GM19043 (cell line): ENCODE data around the gene ARHGAP10.

Experiments
- ATAC-seq: cut with Tn5 transposase; IDR thresholded peaks from one replicate; pipeline ENCODE4 v1.9.1; 2021; ENCODE audit warnings: low read depth; ENCODE audit not compliant: unreplicated experiment

ARHGAP10 gene

DNA sequence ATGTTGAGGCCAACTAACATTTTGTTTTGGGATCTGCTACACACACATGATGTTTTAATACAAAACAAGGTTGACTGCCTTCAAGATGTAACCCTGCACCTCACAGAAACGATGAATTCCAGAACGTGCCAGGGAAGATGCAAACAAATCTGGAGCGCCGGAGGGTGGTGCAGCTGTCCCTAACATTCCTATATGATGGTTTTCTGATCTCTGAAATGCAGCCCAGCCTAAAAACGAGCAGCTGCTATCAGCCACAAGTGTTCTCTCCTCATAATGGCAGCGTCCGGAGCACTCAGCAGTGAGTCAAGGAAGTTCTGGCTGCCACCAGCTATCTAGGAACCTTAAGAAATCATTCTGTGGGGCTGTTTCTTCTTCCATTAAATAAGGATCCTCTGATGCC is 376.9 kb downstream of the ARHGAP10 start:
- no peak for ATAC-seq

DNA sequence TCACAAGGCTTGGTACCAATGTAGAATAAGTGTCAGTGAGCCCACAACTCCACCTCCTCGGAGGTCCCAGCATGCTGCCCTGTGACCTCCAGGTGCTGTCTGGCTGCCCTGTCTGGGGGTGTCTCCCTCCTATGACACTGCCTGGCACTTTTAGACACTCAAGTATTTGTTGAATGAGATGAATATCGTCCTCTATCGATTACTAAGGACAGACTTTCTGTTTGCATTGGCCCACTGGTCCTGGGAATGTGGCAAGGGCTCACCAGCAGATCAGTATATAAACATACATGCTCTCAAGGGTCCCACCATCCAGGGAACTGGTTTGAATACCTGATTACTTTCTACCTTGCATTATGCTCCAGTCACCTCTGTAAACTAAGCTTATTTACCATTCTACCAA is 377.3 kb downstream of the ARHGAP10 start:
- ATAC-seq: no peak

DNA sequence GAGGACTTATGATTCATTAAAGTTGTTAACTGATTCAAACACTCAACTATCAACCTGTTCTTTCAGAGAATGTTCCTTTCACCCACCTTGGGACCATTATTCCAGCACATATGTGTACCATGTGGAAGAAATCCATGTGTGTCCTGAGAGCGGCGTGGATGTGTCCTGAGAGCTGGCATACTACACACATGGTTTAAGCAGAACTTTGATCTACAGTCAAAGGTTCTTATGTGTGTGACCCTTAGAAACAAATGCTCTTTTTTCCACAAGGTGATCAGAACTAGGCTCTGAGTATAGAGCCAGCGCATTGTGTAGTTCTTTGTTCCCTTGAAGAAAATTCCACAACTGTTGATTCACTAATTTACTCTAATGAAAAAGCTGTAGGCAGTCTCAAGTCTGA is 378.3 kb downstream of the ARHGAP10 start:
- no peak for ATAC-seq

DNA sequence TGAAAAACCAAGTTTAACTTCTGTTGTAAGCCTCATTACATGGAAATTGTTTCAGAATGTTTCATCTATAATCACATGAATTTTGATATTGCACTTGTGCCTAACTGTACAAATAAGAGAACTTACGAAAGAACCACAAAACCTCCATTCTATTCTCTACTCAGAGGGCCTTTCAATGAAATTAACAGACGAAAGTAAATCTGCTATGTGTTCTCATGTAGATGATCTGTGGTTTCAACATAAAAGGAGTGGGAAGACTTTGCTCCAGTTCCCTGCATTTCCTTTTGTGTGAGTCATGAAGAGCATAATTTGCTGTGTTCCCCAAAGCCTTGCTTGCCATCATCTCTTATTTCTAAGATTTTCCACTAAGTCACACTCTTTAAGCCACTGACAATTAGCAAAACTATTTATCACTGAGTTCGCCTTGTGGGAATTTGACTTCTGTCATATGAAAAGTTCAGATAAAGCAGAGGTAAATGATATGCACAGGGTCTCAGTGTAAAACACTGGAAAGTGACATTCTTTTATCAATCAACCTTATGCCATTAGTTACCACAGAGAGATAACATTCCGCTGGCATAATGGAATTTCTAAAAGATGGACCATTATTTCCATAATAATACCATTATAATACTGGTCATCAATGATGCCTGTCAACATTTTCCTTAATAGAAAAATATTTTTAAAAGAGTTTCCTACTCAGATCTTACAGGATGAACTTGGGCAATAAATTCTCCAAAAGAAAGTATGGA is 380.5 kb downstream of the ARHGAP10 start:
- ATAC-seq: no peak

DNA sequence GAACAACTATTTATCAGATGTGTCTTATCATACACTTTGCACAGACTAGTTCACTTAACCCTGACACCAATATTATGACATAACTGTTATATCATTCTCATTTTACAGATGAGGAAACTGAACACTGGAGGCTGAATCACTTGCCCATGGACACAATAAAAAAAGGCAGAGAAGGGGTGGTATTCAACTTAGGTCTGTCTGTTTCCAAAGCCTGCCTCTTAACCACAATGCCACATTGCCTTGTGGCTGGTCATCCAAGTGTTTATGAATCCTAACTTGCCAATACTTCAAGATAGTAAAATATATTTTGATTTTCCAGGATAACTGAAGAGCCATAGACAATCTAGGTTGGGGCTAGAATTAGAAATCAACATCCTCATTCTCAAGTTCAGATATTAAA is 382.5 kb downstream of the ARHGAP10 start:
- ATAC-seq: no peak

DNA sequence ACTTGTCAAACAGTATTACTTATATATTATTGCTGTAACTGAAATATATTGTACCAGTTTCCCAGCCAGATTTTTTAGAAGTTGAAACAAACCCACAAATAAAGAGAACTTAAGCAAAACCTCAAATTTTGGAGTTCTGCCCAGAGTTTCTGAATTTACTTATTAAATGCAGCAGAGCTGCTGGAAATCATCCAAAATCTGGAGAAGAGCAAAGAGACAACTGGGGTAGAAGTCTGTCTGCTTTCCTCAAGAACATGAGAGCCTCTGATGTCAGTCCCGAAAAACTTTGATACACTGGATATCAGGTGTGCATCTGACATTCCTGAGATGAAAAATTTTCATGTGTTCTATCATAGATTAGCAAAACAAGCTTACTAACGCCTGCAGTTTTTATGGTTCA is 384.4 kb downstream of the ARHGAP10 start:
- ATAC-seq: no peak

DNA sequence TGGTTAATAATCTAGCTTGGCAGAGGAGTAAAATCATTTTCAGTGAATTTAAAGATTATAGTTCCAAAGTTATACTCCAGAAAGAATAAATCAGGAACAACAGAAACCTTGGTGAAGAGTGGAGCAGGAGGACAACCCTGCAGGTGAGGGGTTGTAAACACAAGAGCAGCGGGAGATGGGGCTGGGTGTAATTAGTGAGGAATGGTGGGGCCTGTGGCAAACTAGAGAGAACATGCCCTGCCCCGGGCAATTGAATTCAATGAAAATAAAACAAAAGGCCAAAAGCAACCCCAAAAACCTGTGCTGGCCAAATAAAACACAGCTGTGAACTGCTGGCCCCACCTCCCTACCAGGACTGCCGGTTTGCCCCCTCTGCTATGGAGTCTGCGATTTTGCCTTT is 385.1 kb downstream of the ARHGAP10 start:
- ATAC-seq: no peak

DNA sequence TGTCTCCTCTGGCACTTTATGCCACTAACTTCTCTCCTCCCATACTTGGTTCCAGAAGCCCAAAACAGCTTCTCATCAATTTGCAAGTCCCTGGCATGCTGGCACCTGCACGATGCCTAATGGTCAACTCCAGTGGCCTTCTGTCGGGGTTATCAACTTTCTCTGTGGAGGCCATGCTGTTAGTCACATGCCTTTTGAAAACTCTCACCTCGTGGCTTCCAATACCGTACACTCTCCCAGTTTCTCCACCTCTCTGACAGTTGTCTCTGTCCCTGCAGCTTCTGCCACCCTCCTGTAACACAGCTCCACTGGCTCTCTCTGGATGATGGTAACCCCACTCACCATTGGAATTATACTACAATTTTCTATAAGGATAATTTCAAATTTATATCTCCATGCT is 386.3 kb downstream of the ARHGAP10 start:
- no peak for ATAC-seq

DNA sequence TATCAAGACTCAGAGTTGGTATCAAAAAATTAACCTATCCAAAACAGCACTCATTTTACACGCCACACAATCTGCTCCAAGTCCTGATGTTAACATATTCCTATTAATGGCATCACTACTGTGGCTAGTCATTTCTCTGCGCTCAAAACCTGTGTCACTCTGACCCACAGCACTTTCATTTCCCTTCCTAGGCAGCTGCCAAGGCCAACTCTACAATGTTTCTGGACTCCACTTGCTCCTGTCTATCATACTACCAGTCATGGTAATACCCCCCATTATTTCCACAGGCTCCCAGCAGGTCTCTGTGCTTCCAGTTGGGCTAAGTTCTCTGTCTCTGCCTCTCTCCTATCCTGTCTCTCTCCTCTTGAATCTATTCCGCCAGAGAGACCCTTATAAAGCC is 386.7 kb downstream of the ARHGAP10 start:
- no peak for ATAC-seq

DNA sequence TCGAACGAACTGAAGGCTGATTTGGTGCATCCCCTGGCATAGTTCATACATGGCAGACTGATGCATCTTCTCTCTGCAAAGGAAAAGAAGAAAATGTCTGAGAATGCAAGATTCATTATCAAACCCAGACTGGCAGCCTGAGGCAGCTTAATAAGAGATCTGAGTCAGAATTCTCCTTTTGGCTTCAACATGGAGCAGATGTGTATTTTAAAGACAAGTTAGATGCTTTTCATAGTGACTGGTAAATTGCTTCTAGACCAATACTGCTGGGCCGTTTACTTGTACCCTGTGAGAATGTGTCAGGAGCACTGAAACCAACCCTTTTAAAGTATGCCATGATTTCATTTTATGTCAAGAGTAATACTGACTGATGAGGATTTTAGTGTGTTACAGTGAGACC is 388.3 kb downstream of the ARHGAP10 start:
- no peak for ATAC-seq
